ENCODE data around the gene APCDD1L.

APCDD1L gene

GRCh38 chr20:58514321-58515232 lies 622 bp downstream of the APCDD1L start:
- H3K9me2 ChIP-seq (ENCODE audit: low read depth, low read length): no peaks in the 10 kb centered on the region
- no peaks in the 10 kb centered on the region for H3F3A ChIP-seq (ENCODE audit: insufficient read depth, low read length)
- no peaks in the 10 kb centered on the region for H4K20me1 ChIP-seq (ENCODE audit: insufficient read depth, low read length)
- no peak overlapping the region for H3K4me3 ChIP-seq (ENCODE audit: low read depth, low read length, poor library complexity, severe bottlenecking)
- no peaks in the 10 kb centered on the region for H3K36me3 ChIP-seq (ENCODE audit: insufficient read depth, low read length)
- no peaks in the 10 kb centered on the region for H3K79me2 ChIP-seq (ENCODE audit: insufficient read depth, low read length)
- H3K4me2 ChIP-seq (ENCODE audit: low read length): no peak overlapping the region
- TF ChIP-seq EZH2 (IDR thresholded peaks at IDR 0.05; ENCODE audit: borderline replicate concordance, low read length) (no peak), CTCF (IDR thresholded peaks at IDR 0.05; ENCODE audit: low read length) (no peak)
- no peaks in the 10 kb centered on the region for H3K4me1 ChIP-seq (ENCODE audit: insufficient read depth, low read length, severe bottlenecking)
- no peaks in the 10 kb centered on the region for H3K9me3 ChIP-seq (ENCODE audit: low read length)
- H3K9ac ChIP-seq (ENCODE audit: low read length): no peak overlapping the region
- H3K27ac ChIP-seq (ENCODE audit: low read depth, low read length, poor library complexity, severe bottlenecking): no peak overlapping the region
- H2AFZ ChIP-seq (ENCODE audit: low read length): no peak overlapping the region
- H3K27me3 ChIP-seq (ENCODE audit: insufficient read depth, low read length): no peaks in the 10 kb centered on the region

GRCh38 chr20:58513580-58514285 lies 1.5 kb downstream of the APCDD1L start:
- Histone ChIP-seq H4K20me1 (ENCODE audit: insufficient read depth, low read length) (no peaks in the 10 kb centered on the region), H2AFZ (ENCODE audit: low read length) (no peak overlapping the region), H3K27ac (ENCODE audit: low read depth, low read length, poor library complexity, severe bottlenecking) (no peak overlapping the region), H3K4me1 (ENCODE audit: insufficient read depth, low read length, severe bottlenecking) (no peaks in the 10 kb centered on the region), H3F3A (ENCODE audit: insufficient read depth, low read length) (no peaks in the 10 kb centered on the region), H3K9me3 (ENCODE audit: low read length) (no peaks in the 10 kb centered on the region), H3K36me3 (ENCODE audit: insufficient read depth, low read length) (no peaks in the 10 kb centered on the region), H3K79me2 (ENCODE audit: insufficient read depth, low read length) (no peaks in the 10 kb centered on the region), H3K4me3 (ENCODE audit: low read depth, low read length, poor library complexity, severe bottlenecking) (no peak overlapping the region), H3K4me2 (ENCODE audit: low read length) (no peak overlapping the region), H3K27me3 (ENCODE audit: insufficient read depth, low read length) (no peaks in the 10 kb centered on the region), H3K9me2 (ENCODE audit: low read depth, low read length) (no peaks in the 10 kb centered on the region), H3K9ac (ENCODE audit: low read length) (no peak overlapping the region)
- TF ChIP-seq EZH2 (IDR thresholded peaks at IDR 0.05; ENCODE audit: borderline replicate concordance, low read length) (no peak), CTCF (IDR thresholded peaks at IDR 0.05; ENCODE audit: low read length) (no peak)

GRCh38 chr20:58512808-58513552 lies 2.2 kb downstream of the APCDD1L start:
- Histone ChIP-seq H3K9ac (ENCODE audit: low read length) (no peak overlapping the region), H3F3A (ENCODE audit: insufficient read depth, low read length) (no peaks in the 10 kb centered on the region), H3K36me3 (ENCODE audit: insufficient read depth, low read length) (no peaks in the 10 kb centered on the region), H3K9me2 (ENCODE audit: low read depth, low read length) (no peaks in the 10 kb centered on the region), H3K4me3 (ENCODE audit: low read depth, low read length, poor library complexity, severe bottlenecking) (no peak overlapping the region), H3K9me3 (ENCODE audit: low read length) (no peaks in the 10 kb centered on the region), H3K79me2 (ENCODE audit: insufficient read depth, low read length) (no peaks in the 10 kb centered on the region), H2AFZ (ENCODE audit: low read length) (no peak overlapping the region), H3K27ac (ENCODE audit: low read depth, low read length, poor library complexity, severe bottlenecking) (no peak overlapping the region), H4K20me1 (ENCODE audit: insufficient read depth, low read length) (no peaks in the 10 kb centered on the region), H3K27me3 (ENCODE audit: insufficient read depth, low read length) (no peaks in the 10 kb centered on the region), H3K4me1 (ENCODE audit: insufficient read depth, low read length, severe bottlenecking) (no peaks in the 10 kb centered on the region), H3K4me2 (ENCODE audit: low read length) (no peak overlapping the region)
- no peak for TF ChIP-seq CTCF (IDR thresholded peaks at IDR 0.05; ENCODE audit: low read length)
- no peak for TF ChIP-seq EZH2 (IDR thresholded peaks at IDR 0.05; ENCODE audit: borderline replicate concordance, low read length)
